K562 (cell line): ENCODE measurements around the gene PPP1R12C. TPM values are rescaled to one million over a fixed set of nuclear protein-coding genes. Genes with fewer than 3 reads are reported as not detected.

Experiments used
- ARNT ChIP-seq, 2 experiments: fragments of 450-650 bp; IDR thresholded peaks; 2 replicates each; pipeline ENCODE4 v1.6.1; 2016; ENCODE audit warnings: mild to moderate bottlenecking in 1 of 2
- HMGXB4 ChIP-seq: sonication (generic); formaldehyde crosslinking; IDR thresholded peaks from 2 replicates; pipeline ENCODE4 v1.8.1; 2023; ENCODE audit warnings: mild to moderate bottlenecking, missing genetic modification reagents
- MLLT1 ChIP-seq, 2 experiments: fragments of 450-650 bp; IDR thresholded peaks; 2 replicates each; pipeline ENCODE4 v1.6.1; 2016
- NEUROD1 ChIP-seq: fragments of 150-350 bp; IDR thresholded peaks from 2 replicates; pipeline ENCODE4 v1.6.1; 2014; ENCODE audit warnings: borderline replicate concordance, low read length, low read depth; ENCODE audit not compliant: partially characterized antibody
- SIN3A ChIP-seq, 2 experiments: fragments of 150-350 bp in 1 of 2; IDR thresholded peaks; 2 replicates each; pipeline ENCODE4 v1.6.1; 2011 to 2016; ENCODE audit warnings: borderline replicate concordance in 2 of 2, low read depth in 2 of 2, low read length in 2 of 2, mild to moderate bottlenecking in 2 of 2, moderate library complexity in 2 of 2; ENCODE audit not compliant: control insufficient read depth in 1 of 2
- SNRNP70 ChIP-seq: fragments of 200-400 bp; formaldehyde crosslinking; optimal IDR thresholded peaks from 2 replicates; pipeline ENCODE3; 2017; ENCODE audit warnings: low read depth, low read length
- TCF3 ChIP-seq: sonication (generic); formaldehyde crosslinking; IDR thresholded peaks from 2 replicates; pipeline ENCODE4 v1.4.0; 2020; ENCODE audit warnings: mild to moderate bottlenecking, missing genetic modification reagents
- THRAP3 ChIP-seq: fragments of 450-650 bp; IDR thresholded peaks from 2 replicates; pipeline ENCODE4 v1.6.1; 2016; ENCODE audit warnings: mild to moderate bottlenecking, inconsistent platforms, borderline replicate concordance
- VEZF1 ChIP-seq: fragments of 200-800 bp; sonication (Bioruptor generic); IDR thresholded peaks from 2 replicates; pipeline ENCODE4 v1.6.1; 2017; ENCODE audit warnings: missing genetic modification characterization, missing compliant biosample characterization
- ZBTB40 ChIP-seq, 2 experiments: fragments of 450-650 bp in 1 of 2; sonication (generic) in 1 of 2; formaldehyde crosslinking in 1 of 2; IDR thresholded peaks; 2 replicates each; pipeline versions ENCODE4 v1.7.1 to v1.9.0; 2016 to 2022; ENCODE audit warnings: inconsistent platforms in 1 of 2, mild to moderate bottlenecking in 1 of 2, missing genetic modification reagents in 1 of 2
- ZNF311 ChIP-seq: fragments of 250-450 bp; sonication (Bioruptor Pico); IDR thresholded peaks from 2 replicates; pipeline ENCODE4 v1.4.0; 2020; ENCODE audit warnings: mild to moderate bottlenecking, moderate library complexity
- ZNF589 ChIP-seq: fragments of 200-800 bp; sonication (Bioruptor generic); IDR thresholded peaks from 2 replicates; pipeline ENCODE4 v1.6.1; 2016; ENCODE audit warnings: low read depth, missing genetic modification characterization, missing compliant biosample characterization
- polyA plus RNA-seq, 8 experiments: library from polyadenylated mRNA; depleted of rRNA in 4 of 8; stranded (reverse) in 5 of 8; unstranded in 3 of 8; fragments of >200 nt; fragmentation: Nextera tagmentation in 2 of 8; fragmentation: Illumina TruSeq in 1 of 8; extraction: Ambion mirVana in 2 of 8; extraction: Trizol in 1 of 8; gene quantifications; 2 replicates each; pipeline versions ENCODE4 v1.2.1 to v1.2.3, GENCODE V29; 2011 to 2014; ENCODE audit warnings: inconsistent platforms in 1 of 8, missing spikeins in 1 of 8
- total RNA-seq, 7 experiments: library from RNA; depleted of rRNA in 6 of 7; stranded (reverse); fragments of >200 nt in 6 of 7; fragmentation: Illumina TruSeq in 2 of 7; extraction: Trizol in 2 of 7; gene quantifications; 2 replicates each; pipeline versions ENCODE4 v1.2.1 to v1.2.3, GENCODE V29; 2011 to 2021; ENCODE audit warnings: low replicate concordance in 1 of 7

Gene PPP1R12C
- total and polyA plus RNA-seq, 9 of the 15 experiments (the other 6 are each of a cell fraction or from before 2014, with no cell fraction given): 1.8 to 136 (median 33.7) TPM

GRCh38 chr19:55146078-55146704 lies 28.8 kb upstream of the PPP1R12C start (continued):
- TF ChIP-seq HMGXB4 (CRISPR knock-in tag) (no peak), ARNT (IDR thresholded peaks at IDR 0.05) (peak; percentile 72 to 75; a peak in 2 of 4 replicates), ZNF589 (CRISPR knock-in tag) (no peak), MLLT1 (IDR thresholded peaks at IDR 0.05) (peak in 1 of 2 experiments; percentile 39; a peak in 1 of 4 replicates), ZNF311 (CRISPR knock-in tag) (no peak), TCF3 (peak; percentile 60), THRAP3 (no peak), SNRNP70 (no peak), NEUROD1 (peak; percentile 90), ZBTB40 (IDR thresholded peaks at IDR 0.05) (no peak; the same call in 1 of the 2 replicates), ZBTB40 (CRISPR knock-in tag; IDR thresholded peaks at IDR 0.05) (no peak), SIN3A (IDR thresholded peaks at IDR 0.05; ENCODE audit: borderline replicate concordance in 2 of 2, control insufficient read depth in 1 of 2, low read depth in 2 of 2, low read length in 2 of 2) (peak in 1 of 2 experiments; percentile 48; a peak in 1 of 4 replicates), VEZF1 (peak; percentile 97)
